EL (cell line): ENCODE data around the gene TRPV4.

Experiments
- DNase-seq: peaks from one replicate; pipeline ENCODE4 v3.0.0-alpha.2; 2016

TRPV4 gene

DNA sequence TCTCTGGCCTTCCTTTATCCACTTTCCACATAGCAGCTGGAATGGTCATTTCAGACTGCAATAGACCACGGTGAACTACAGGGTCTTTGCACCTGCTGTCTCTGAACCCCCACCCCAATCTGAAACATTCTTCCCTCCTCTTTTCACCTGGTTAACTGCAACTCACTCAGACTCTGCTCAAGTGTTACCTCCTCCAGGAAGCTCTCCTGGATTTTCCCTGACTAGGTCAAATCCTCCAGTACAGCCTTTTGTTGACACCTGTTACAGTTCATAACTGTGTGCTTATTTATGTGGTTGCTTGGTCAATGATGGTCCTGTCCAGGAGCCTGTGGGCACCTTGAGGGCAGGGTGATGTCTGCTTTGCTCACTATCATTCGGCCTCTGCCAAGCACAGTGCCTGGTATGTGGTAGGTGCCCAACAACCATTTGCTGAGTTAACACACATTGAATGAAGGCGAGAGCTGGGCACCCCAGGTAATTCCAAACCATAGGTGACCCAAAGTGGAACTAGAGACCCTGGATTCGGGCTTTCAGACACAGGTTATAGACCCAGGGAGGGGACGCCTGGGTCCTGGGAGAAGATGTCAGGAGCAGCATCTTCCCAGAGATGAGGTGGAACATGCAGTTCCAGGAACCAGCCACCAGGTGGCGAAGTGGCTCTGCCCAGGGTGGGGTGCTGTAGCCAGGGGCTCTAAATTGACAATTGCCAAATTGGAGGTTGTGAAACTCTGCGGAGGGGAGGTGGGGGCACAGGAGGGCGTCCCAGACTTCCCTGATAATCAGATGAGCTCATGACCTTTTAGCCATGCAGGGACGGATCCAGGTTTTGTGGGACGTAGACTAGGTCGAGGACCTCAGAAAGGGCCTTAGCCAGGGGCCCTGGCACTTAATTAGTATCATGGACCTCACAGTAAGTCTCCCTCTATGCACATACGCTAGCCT lies 28.1 kb downstream of the TRPV4 start:
- peak; percentile 51 for DNase-seq

GRCh38 chr12:109803678-109804077 lies 29.5 kb downstream of the TRPV4 start:
- DNase-seq: no peak

- DNase-seq: no peak
These were observed 30.4 kb downstream of the TRPV4 start for GRCh38 chr12:109802828-109803227.

- no peak for DNase-seq
These were observed 32.7 kb downstream of the TRPV4 start for GRCh38 chr12:109800536-109800935.

DNA sequence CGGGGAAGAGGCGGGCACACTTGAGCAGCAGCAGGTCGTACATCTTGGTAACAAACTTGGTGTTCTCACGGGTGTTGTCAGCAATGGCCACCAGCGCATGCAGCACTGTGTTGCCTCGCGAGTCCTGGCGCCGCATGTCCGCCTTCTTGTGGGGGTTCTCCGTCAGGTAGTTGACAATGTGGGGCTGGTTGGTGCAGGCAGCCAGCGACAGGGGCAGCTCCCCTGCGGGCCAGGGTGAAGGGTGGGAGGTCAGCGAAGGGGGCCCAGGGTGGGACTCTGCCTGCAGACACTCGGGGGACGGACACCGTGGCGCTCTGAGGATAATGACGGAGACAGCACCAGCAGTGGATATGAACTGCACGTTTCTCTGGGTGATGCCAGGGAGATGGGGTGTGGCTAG lies 34.5 kb downstream of the TRPV4 start:
- no peak for DNase-seq

GRCh38 chr12:109797905-109798669 lies 35.1 kb downstream of the TRPV4 start:
- no peak for DNase-seq

- no peak for DNase-seq
These were observed 37.1 kb downstream of the TRPV4 start for GRCh38 chr12:109796057-109796456.

- peak; percentile 57 for DNase-seq
These were observed 38.2 kb downstream of the TRPV4 start for GRCh38 chr12:109795023-109795422.

DNA sequence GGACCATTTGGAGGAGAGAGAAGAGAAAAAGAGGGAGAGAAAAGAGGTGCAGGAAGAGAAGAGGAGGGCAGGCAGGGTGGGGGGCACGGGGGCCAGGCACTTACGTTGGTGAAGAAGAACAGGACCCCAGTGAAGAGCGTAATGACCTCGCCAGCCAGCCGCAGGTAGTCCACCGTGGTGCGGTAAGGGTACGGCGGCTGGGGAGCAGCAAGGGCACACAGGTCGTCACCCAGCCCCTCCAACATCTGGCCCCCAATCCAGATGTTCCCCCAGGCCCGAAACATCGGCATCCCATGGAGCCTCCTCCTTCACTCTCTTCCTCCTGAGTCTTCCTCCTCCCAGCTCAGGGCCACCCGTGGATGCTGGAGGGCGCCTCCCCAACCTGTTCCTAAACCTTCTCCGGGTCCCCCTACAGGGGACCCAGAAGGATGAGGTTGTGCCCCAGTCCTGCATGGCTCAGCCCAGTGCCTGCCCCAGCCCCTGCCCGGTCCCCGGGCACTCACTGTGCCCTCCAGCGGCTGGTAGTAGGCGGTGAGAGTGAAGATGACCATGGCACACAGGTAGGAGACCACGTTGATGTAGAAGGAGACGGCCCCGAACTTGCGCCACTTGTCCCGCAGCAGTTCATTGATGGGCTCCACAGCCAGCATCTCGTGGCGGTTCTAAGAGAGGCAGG lies 39.2 kb downstream of the TRPV4 start:
- no peak for DNase-seq

GRCh38 chr12:109793411-109793810 lies 39.8 kb downstream of the TRPV4 start:
- no peak for DNase-seq

DNA sequence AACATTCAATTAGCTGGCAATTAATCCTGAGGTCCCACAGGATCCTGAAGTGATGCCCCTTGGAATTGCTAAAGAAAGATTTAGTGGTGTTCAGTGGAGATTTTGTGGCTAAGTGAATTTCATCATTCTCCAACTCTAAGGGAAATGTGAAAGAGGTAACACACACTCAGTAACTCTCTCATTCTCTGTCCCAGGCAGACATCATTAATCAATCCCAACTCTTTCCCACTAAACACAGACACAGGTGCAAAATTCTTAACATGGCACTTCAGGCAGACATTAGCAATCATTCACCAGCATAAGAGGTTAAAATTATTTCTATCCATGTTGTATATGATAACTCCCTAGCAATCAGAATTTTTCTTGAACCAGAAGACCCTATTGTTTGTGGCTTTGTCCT lies 40.2 kb downstream of the TRPV4 start:
- no peak for DNase-seq

DNA sequence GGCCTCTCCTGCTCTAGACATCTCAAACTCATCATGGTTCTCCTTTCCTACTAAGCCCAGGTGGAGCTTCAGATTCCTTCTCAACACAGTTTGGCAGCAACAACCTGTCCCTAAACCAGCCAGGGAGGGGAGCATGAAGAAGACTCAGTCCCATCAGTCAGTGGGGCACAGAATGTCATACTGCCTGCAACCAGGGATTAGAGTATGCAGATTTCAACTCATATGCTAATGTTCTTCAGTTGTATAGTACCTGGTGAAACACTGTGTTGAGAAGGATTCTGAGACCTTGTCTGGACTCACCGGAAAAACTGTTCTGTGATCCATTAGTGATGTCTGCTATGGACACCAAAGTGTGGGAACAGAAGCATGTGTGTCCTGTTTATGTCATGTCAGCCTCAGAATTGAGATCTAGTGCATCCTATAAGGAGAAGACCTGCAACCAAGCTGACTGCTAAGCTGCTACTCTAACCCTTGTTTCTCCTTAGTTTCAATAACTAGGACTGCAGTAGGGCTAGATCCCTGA lies 43.6 kb downstream of the TRPV4 start:
- no peak for DNase-seq

DNA sequence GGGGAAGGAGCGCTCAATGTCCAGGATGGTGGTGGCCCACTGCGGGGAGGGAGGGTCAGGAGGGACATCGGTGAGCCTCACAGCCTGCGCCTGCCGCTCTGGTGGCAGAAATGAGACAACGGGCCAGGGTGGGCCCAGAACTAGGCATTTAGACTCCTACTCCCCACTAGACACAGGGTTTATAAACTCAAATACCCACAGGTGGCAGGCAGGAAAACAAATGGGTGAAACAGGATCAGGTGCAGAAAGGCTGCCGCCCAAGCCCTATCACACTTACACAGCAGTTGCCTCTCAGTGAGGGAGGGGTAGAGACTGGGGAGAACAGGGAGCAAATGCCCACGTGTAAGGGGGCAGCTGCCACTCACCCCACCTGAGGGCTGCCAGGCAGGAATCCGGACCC lies 46.4 kb downstream of the TRPV4 start:
- no peak for DNase-seq

DNA sequence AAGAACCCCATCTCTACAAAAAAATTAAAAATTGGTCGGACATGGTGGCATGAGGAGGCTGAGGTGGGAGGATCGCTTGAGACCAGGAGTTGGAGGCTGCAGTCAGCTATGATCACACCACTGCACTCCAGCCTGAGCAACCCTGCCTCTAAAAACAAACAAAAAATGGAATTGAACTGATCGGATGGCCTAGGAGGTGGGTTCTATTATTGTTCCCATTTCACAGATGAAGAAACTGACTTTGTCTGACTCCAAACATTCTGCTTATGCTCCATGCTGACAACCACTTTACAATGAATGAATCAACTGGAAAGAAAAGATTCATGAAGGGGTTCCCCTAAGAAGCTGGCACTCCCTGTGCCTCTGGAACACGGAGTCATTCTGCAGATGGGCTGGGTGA lies 47.3 kb downstream of the TRPV4 start:
- no peak for DNase-seq

GRCh38 chr12:109783965-109784244 lies 49.3 kb downstream of the TRPV4 start:
- DNase-seq: no peak

GRCh38 chr12:109783135-109783964 lies 49.8 kb downstream of the TRPV4 start:
- DNase-seq: no peak

GRCh38 chr12:109782326-109782703 lies 50.9 kb downstream of the TRPV4 start:
- DNase-seq: no peak

- DNase-seq: no peak
These were observed 51.4 kb downstream of the TRPV4 start for GRCh38 chr12:109781668-109782325.

DNA sequence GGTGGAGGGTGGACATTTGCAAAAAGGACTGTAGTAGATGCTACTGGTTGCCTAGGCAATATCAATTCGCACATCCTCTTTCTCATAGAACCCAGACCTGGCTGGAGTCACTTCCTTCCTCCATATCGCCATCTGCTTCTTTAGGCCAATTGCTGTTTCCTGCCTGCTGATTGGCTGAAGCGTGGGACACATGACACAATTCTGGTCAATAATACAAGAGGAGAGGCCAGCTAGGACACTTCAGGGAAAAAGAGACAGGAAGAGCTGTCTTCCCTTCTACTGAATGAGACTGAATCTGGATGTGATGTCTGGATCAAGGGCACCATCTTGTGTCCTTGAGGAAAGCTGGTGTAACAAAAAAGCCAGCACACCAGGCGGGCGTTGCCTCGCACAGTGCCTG lies 53.8 kb downstream of the TRPV4 start:
- DNase-seq: peak; percentile 12

DNA sequence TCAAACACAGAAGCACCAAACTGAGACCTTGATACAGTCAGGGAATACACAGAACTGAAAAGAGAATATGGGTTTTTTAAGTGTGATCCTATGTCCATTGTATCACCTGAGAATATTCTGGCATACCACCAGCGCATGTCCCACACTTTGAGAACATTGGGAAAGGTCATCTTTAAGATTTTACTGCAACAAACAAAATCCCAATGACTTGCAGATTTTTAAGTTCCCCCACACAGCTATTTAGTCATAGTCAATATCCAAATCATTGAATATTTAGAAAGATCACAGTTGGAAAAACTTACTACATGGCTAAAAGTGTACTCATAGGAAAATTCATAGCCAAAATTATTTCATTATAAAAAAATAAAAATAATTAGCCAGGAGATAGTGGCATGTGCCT lies 54.5 kb downstream of the TRPV4 start:
- no peak for DNase-seq

DNA sequence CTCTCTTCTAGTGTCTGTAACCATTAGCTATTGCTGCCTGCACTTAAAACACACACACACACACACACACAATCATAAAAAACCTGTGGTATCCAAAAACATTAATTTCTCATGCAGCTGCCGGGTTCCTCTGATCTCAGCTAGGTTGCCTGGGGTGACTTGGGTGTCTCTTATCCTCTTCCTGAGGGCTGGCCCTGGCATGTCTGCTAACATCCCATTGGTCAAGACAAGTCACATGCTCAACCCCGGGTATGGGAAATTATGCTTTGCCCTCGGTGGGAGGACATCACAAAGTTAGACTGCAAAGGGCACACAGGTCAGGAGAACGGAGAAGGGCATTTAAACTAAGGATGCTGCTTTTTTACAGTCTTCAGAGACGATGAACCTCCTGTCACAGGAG lies 55.7 kb downstream of the TRPV4 start:
- DNase-seq: peak; percentile 61

GRCh38 chr12:109776624-109777023 lies 56.6 kb downstream of the TRPV4 start:
- DNase-seq: no peak
